Measurements from ENCODE around the gene SV2C.

The SV2C gene

DNA sequence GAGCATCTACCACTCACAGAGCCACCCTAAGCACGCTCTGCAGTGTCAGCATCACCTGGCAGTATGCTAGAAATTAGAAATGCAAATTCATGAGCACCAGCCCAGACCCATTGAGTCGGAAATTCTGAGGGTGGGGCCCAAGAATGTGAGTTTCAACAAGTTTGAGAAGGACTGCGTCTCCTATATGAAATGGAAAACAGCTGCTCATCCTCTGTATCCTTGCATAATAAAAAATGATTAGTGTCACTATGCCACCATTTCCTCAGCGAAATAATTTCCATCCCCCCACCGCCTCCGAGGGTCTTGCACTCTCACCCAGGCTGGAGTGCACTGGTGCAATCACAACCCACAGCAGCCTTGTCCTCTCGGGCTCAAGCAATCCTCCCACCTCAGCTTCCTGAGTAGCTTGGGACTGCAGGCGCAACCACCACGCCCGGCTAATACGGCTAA is 318.6 kb downstream of the SV2C start:
- TF ChIP-seq PPARA (CRISPR knock-in tag; IDR thresholded peaks at IDR 0.05; ENCODE audit: borderline replicate concordance) (no peak), ZFP3 (CRISPR knock-in tag; IDR thresholded peaks at IDR 0.05) (no peak), TOX (CRISPR knock-in tag; IDR thresholded peaks at IDR 0.05; ENCODE audit: borderline replicate concordance) (no peak), ZNF565 (CRISPR knock-in tag; conservative IDR thresholded peaks at IDR 0.05; ENCODE audit: low read depth) (no peak), GLIS3 (CRISPR knock-in tag; IDR thresholded peaks at IDR 0.05) (no peak), ESRRG (CRISPR knock-in tag; IDR thresholded peaks at IDR 0.05) (no peak), RARB (CRISPR knock-in tag; IDR thresholded peaks at IDR 0.05) (no peak), ZFP30 (CRISPR knock-in tag; IDR thresholded peaks at IDR 0.05) (no peak), ZNF8 (CRISPR knock-in tag; IDR thresholded peaks at IDR 0.05) (no peak), ISL1 (CRISPR knock-in tag; IDR thresholded peaks at IDR 0.05) (no peak), ZNF70 (CRISPR knock-in tag; IDR thresholded peaks at IDR 0.05) (no peak), TCF4 (CRISPR knock-in tag; IDR thresholded peaks at IDR 0.05; ENCODE audit: borderline replicate concordance) (no peak), BACH2 (CRISPR knock-in tag; IDR thresholded peaks at IDR 0.05; ENCODE audit: borderline replicate concordance) (no peak), SNAI2 (CRISPR knock-in tag; IDR thresholded peaks at IDR 0.05) (no peak), PATZ1 (CRISPR knock-in tag; IDR thresholded peaks at IDR 0.05; ENCODE audit: borderline replicate concordance) (no peak), CSDC2 (CRISPR knock-in tag; IDR thresholded peaks at IDR 0.05) (no peak)
- TF ChIP-seq, protein P1, sequence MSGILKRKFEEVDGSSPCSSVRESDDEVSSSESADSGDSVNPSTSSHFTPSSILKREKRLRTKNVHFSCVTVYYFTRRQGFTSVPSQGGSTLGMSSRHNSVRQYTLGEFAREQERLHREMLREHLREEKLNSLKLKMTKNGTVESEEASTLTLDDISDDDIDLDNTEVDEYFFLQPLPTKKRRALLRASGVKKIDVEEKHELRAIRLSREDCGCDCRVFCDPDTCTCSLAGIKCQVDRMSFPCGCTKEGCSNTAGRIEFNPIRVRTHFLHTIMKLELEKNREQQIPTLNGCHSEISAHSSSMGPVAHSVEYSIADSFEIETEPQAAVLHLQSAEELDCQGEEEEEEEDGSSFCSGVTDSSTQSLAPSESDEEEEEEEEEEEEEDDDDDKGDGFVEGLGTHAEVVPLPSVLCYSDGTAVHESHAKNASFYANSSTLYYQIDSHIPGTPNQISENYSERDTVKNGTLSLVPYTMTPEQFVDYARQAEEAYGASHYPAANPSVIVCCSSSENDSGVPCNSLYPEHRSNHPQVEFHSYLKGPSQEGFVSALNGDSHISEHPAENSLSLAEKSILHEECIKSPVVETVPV (CRISPR knock-in tag; IDR thresholded peaks at IDR 0.05), result no peak
- no peak for ATAC-seq

DNA sequence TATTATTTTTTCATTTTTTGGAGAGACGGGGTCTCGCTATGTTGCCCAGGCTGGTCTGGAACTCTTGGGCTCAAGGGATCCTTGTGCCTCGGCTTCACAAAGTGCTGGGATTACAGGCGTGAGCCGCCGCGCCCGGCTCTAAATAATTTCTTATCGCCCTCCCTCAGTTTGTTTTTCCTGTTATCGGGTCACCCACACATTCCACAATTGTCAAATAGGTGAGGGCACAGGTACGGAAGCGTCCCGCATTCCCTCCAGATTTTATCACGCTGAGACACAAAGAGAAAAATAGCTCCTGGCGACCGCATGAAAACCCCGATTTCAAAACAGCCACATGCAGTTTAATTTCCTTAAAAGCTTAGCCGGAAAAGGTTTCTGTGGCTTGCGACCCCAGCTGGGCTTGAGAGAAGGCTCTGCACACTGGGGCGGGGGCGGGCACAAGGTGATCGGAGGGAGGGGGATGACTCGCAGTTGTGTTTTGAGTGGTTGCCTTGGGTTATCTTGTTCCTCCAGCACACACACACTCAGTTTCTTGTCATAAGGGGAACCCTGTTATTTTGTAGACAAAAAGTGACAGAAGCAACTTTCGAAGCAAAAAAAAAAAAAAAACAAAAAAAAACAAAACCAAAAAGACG is 319.2 kb downstream of the SV2C start:
- peak; percentile 33 for ATAC-seq
- TF ChIP-seq PATZ1 (CRISPR knock-in tag; IDR thresholded peaks at IDR 0.05; ENCODE audit: borderline replicate concordance) (no peak), SNAI2 (CRISPR knock-in tag; IDR thresholded peaks at IDR 0.05) (no peak), ZC3H10 (CRISPR knock-in tag; IDR thresholded peaks at IDR 0.05) (no peak), ISL1 (CRISPR knock-in tag; IDR thresholded peaks at IDR 0.05) (no peak), ESRRG (CRISPR knock-in tag; IDR thresholded peaks at IDR 0.05) (no peak), POU6F1 (CRISPR knock-in tag; IDR thresholded peaks at IDR 0.05; ENCODE audit: borderline replicate concordance, low read depth) (no peak), OSR1 (CRISPR knock-in tag; IDR thresholded peaks at IDR 0.05) (no peak), ARNTL (CRISPR knock-in tag; IDR thresholded peaks at IDR 0.05; ENCODE audit: borderline replicate concordance, low read depth) (no peak), ZFP30 (CRISPR knock-in tag; IDR thresholded peaks at IDR 0.05) (no peak), ZNF565 (CRISPR knock-in tag; conservative IDR thresholded peaks at IDR 0.05; ENCODE audit: low read depth) (no peak), TOX (CRISPR knock-in tag; IDR thresholded peaks at IDR 0.05; ENCODE audit: borderline replicate concordance) (no peak), ZNF70 (CRISPR knock-in tag; IDR thresholded peaks at IDR 0.05) (no peak), GLIS3 (CRISPR knock-in tag; IDR thresholded peaks at IDR 0.05) (no peak), ZNF8 (CRISPR knock-in tag; IDR thresholded peaks at IDR 0.05) (no peak), PPARA (CRISPR knock-in tag; IDR thresholded peaks at IDR 0.05; ENCODE audit: borderline replicate concordance) (no peak)
- TF ChIP-seq, protein P1 (CRISPR knock-in tag; IDR thresholded peaks at IDR 0.05), result no peak
- TF ChIP-seq, protein P2, sequence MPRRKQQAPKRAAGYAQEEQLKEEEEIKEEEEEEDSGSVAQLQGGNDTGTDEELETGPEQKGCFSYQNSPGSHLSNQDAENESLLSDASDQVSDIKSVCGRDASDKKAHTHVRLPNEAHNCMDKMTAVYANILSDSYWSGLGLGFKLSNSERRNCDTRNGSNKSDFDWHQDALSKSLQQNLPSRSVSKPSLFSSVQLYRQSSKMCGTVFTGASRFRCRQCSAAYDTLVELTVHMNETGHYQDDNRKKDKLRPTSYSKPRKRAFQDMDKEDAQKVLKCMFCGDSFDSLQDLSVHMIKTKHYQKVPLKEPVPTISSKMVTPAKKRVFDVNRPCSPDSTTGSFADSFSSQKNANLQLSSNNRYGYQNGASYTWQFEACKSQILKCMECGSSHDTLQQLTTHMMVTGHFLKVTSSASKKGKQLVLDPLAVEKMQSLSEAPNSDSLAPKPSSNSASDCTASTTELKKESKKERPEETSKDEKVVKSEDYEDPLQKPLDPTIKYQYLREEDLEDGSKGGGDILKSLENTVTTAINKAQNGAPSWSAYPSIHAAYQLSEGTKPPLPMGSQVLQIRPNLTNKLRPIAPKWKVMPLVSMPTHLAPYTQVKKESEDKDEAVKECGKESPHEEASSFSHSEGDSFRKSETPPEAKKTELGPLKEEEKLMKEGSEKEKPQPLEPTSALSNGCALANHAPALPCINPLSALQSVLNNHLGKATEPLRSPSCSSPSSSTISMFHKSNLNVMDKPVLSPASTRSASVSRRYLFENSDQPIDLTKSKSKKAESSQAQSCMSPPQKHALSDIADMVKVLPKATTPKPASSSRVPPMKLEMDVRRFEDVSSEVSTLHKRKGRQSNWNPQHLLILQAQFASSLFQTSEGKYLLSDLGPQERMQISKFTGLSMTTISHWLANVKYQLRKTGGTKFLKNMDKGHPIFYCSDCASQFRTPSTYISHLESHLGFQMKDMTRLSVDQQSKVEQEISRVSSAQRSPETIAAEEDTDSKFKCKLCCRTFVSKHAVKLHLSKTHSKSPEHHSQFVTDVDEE (CRISPR knock-in tag; IDR thresholded peaks at IDR 0.05), result no peak

Measured in SK-N-SH treated with all-trans-retinoic acid at 6 μM for 48 hours (cell line).